ENCODE data around the gene RHO.

- TF ChIP-seq CTCF (IDR thresholded peaks at IDR 0.05 in 4 of 5, conservative IDR thresholded peaks at IDR 0.05 in 1 of 5) (no peak), POLR2A (IDR thresholded peaks at IDR 0.05) (no peak)
Measured at GRCh38 chr3:129548104-129548965, 19.9 kb downstream of the RHO start.
